ENCODE data around the gene RALGAPA1. TPM values are rescaled to one million over a fixed set of nuclear protein-coding genes. Genes with fewer than 3 reads are reported as not detected.
"Not testable (repeated sequence)": the region's sequence is repeated elsewhere in the genome, so short reads cannot be mapped to it uniquely, and the experiment has no call there.

Gene RALGAPA1
- total RNA-seq, 1 donor from 2014 or later: 31.1 TPM

GRCh38 chr14:35695647-35696046, 113.4 kb downstream of the RALGAPA1 start:
- no peak for DNase-seq (ENCODE audit: low read depth)
- Histone ChIP-seq H3K4me3 (ENCODE audit: low read depth, low read length) (no peak overlapping the region), H3K27me3 (ENCODE audit: control insufficient read depth, insufficient read depth, low read length) (no peaks in the 10 kb centered on the region), H3K36me3 (ENCODE audit: control insufficient read depth, insufficient read depth, low read length) (no peaks in the 10 kb centered on the region)
- no peak for TF ChIP-seq CTCF (IDR thresholded peaks at IDR 0.05; ENCODE audit: insufficient read depth, low read length, poor library complexity, severe bottlenecking)

- no peak for DNase-seq (ENCODE audit: low read depth)
- no peak for TF ChIP-seq CTCF (IDR thresholded peaks at IDR 0.05; ENCODE audit: insufficient read depth, low read length, poor library complexity, severe bottlenecking)
- no peaks in the 10 kb centered on the region for H3K36me3 ChIP-seq (ENCODE audit: control insufficient read depth, insufficient read depth, low read length)
- no peaks in the 10 kb centered on the region for H3K27me3 ChIP-seq (ENCODE audit: control insufficient read depth, insufficient read depth, low read length)
- no peak overlapping the region for H3K4me3 ChIP-seq (ENCODE audit: low read depth, low read length)
Observed at GRCh38 chr14:35695072-35695471, 114.0 kb downstream of the RALGAPA1 start.

GRCh38 chr14:35689000-35689460, 120.1 kb downstream of the RALGAPA1 start:
- no peak for DNase-seq (ENCODE audit: low read depth)
- no peak overlapping the region for H3K4me3 ChIP-seq (ENCODE audit: low read depth, low read length)
- no peaks in the 10 kb centered on the region for H3K36me3 ChIP-seq (ENCODE audit: control insufficient read depth, insufficient read depth, low read length)
- no peak for TF ChIP-seq CTCF (IDR thresholded peaks at IDR 0.05; ENCODE audit: insufficient read depth, low read length, poor library complexity, severe bottlenecking)
- no peaks in the 10 kb centered on the region for H3K27me3 ChIP-seq (ENCODE audit: control insufficient read depth, insufficient read depth, low read length)

- DNase-seq (ENCODE audit: low read depth): no peak
- H3K4me3 ChIP-seq (ENCODE audit: low read depth, low read length): no peak overlapping the region
- no peak for TF ChIP-seq CTCF (IDR thresholded peaks at IDR 0.05; ENCODE audit: insufficient read depth, low read length, poor library complexity, severe bottlenecking)
- no peaks in the 10 kb centered on the region for H3K27me3 ChIP-seq (ENCODE audit: control insufficient read depth, insufficient read depth, low read length)
- H3K36me3 ChIP-seq (ENCODE audit: control insufficient read depth, insufficient read depth, low read length): no peaks in the 10 kb centered on the region
Observed at GRCh38 chr14:35688126-35688826, 120.8 kb downstream of the RALGAPA1 start.

- H3K27me3 ChIP-seq (ENCODE audit: control insufficient read depth, insufficient read depth, low read length): no peaks in the 10 kb centered on the region
- no peak for DNase-seq (ENCODE audit: low read depth)
- H3K36me3 ChIP-seq (ENCODE audit: control insufficient read depth, insufficient read depth, low read length): no peaks in the 10 kb centered on the region
- peak; percentile 82 for TF ChIP-seq CTCF (IDR thresholded peaks at IDR 0.05; ENCODE audit: insufficient read depth, low read length, poor library complexity, severe bottlenecking)
- H3K4me3 ChIP-seq (ENCODE audit: low read depth, low read length): no peak overlapping the region
Observed at GRCh38 chr14:35687335-35687939, 121.7 kb downstream of the RALGAPA1 start.

GRCh38 chr14:35683688-35684087, 125.4 kb downstream of the RALGAPA1 start:
- not testable (repeated sequence) for DNase-seq (ENCODE audit: low read depth); H3K4me3 ChIP-seq (ENCODE audit: low read depth, low read length); H3K27me3 ChIP-seq (ENCODE audit: control insufficient read depth, insufficient read depth, low read length); H3K36me3 ChIP-seq (ENCODE audit: control insufficient read depth, insufficient read depth, low read length)
